ENCODE measurements around the gene FAM177B. TPM values are rescaled to one million over a fixed set of nuclear protein-coding genes. Genes with fewer than 3 reads are reported as not detected.

FAM177B gene
- total and polyA plus RNA-seq, 2 experiments from 2014 or later, result not detected

DNA sequence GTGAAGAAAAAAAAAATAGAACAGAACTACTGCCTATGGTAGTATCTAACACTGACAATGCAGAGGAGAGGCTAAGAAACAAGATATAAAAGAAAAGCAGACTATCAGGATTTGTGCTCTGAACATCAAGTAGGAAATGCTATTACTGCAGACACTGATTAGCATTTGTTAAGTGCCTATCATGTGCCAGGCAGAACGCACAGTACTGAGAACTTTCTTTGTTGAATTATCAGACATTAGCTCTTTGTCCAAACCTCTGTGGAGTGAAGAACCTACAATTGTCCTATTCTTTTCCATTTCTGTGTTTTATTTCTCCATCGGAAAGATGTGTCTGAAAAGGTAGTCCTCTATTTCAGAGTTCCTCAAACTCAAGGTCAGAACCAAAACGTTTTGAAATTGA lies 47.4 kb downstream of the FAM177B start:
- TF ChIP-seq EZH2phosphoT487 (IDR thresholded peaks at IDR 0.05; ENCODE audit: insufficient read depth, low read depth) (no peak), EZH2 (IDR thresholded peaks at IDR 0.05; ENCODE audit: insufficient read depth, poor library complexity, severe bottlenecking) (no peak)
- Histone ChIP-seq H3K27me3 (replicated peaks; ENCODE audit: insufficient read depth) (peaks cover 28% of the 10 kb centered on the region), H3K4me2 (ENCODE audit: unreplicated experiment) (no peak overlapping the region), H4K20me1 (ENCODE audit: insufficient read depth) (no peaks in the 10 kb centered on the region), H3K9me2 (ENCODE audit: insufficient read depth) (no peaks in the 10 kb centered on the region), H3K79me2 (ENCODE audit: insufficient read depth) (no peaks in the 10 kb centered on the region), H3K9me3 (ENCODE audit: low read depth) (no peaks in the 10 kb centered on the region), H2AFZ (no peak overlapping the region), H3K9ac (no peak overlapping the region), H3K27ac (no peak overlapping the region), H3F3A (ENCODE audit: insufficient read depth) (no peaks in the 10 kb centered on the region), H3K4me3 (no peak overlapping the region), H3K4me1 (ENCODE audit: insufficient read depth) (no peaks in the 10 kb centered on the region), H3K36me3 (ENCODE audit: low read depth) (no peaks in the 10 kb centered on the region)
- no peak for DNase-seq
- in situ Hi-C loops (cut with MboI), result no loop called here
- 44 to 46% methylated on average over 3 of the region's 3 CpGs for WGBS, 2 experiments (ENCODE audit: low coverage in 1 of 2, low lambda C conversion rate in 2 of 2, missing lambda C conversion rate in 2 of 2)

DNA sequence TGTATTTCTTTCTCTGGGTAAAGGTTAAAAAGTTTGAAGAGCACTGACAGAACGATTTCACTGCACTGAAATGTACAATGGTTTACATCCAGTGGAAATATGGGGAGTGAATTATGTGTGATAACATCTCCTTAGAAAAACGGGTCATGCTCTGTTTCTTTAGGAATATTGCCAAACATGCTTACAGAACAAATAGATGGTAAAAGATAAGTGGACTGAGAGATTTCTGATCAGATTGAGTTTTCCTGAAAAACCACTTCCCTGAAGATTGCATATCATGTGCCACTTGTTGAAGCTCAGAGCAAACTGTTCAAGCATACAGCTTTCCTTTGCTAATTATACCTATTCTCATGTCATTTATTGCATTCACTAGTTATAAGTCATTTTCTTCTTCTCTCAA lies 47.9 kb downstream of the FAM177B start:
- peaks cover 28% of the 10 kb centered on the region for H3K27me3 ChIP-seq (replicated peaks; ENCODE audit: insufficient read depth)
- H4K20me1 ChIP-seq (ENCODE audit: insufficient read depth), result no peaks in the 10 kb centered on the region
- TF ChIP-seq EZH2phosphoT487 (IDR thresholded peaks at IDR 0.05; ENCODE audit: insufficient read depth, low read depth) (no peak), EZH2 (IDR thresholded peaks at IDR 0.05; ENCODE audit: insufficient read depth, poor library complexity, severe bottlenecking) (no peak)
- 16% methylated on average over 2 of the region's 2 CpGs for WGBS, 2 experiments (ENCODE audit: low coverage in 1 of 2, low lambda C conversion rate in 2 of 2, missing lambda C conversion rate in 2 of 2)
- H3K9me3 ChIP-seq (ENCODE audit: low read depth), result no peaks in the 10 kb centered on the region
- no peak overlapping the region for H2AFZ ChIP-seq
- no peak overlapping the region for H3K4me2 ChIP-seq (ENCODE audit: unreplicated experiment)
- no peak overlapping the region for H3K27ac ChIP-seq
- no peak overlapping the region for H3K4me3 ChIP-seq
- H3F3A ChIP-seq (ENCODE audit: insufficient read depth), result no peaks in the 10 kb centered on the region
- no peaks in the 10 kb centered on the region for H3K4me1 ChIP-seq (ENCODE audit: insufficient read depth)
- in situ Hi-C loops (cut with MboI), result no loop called here
- H3K9ac ChIP-seq, result no peak overlapping the region
- no peaks in the 10 kb centered on the region for H3K79me2 ChIP-seq (ENCODE audit: insufficient read depth)
- H3K36me3 ChIP-seq (ENCODE audit: low read depth), result no peaks in the 10 kb centered on the region
- no peak for DNase-seq
- no peaks in the 10 kb centered on the region for H3K9me2 ChIP-seq (ENCODE audit: insufficient read depth)

DNA sequence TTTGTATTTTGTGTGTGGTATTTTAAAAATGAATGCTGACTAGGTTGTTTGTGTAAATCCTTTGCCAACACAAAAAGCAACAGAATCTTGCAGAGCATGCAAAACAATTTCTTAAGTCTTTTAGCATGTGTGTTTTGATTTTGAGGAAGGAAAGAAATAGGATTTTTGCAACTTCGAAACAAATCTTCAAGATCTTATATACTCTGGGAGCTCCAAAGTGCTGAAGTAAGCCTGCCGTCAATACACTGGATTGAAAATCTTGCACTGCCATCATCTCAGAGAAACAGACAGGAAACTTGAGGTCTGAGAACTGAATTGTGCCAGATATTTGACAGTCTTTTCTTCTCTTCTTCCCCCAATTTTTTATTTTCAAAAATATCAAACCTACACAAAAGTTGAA lies 48.5 kb downstream of the FAM177B start:
- Histone ChIP-seq H3K4me2 (ENCODE audit: unreplicated experiment) (no peak overlapping the region), H3K9me2 (ENCODE audit: insufficient read depth) (no peaks in the 10 kb centered on the region), H3K79me2 (ENCODE audit: insufficient read depth) (no peaks in the 10 kb centered on the region), H3K27ac (no peak overlapping the region), H3K27me3 (replicated peaks; ENCODE audit: insufficient read depth) (peaks cover 28% of the 10 kb centered on the region), H3K9me3 (ENCODE audit: low read depth) (no peaks in the 10 kb centered on the region), H2AFZ (no peak overlapping the region), H3K9ac (no peak overlapping the region), H3K4me3 (no peak overlapping the region), H4K20me1 (ENCODE audit: insufficient read depth) (no peaks in the 10 kb centered on the region), H3K36me3 (ENCODE audit: low read depth) (no peaks in the 10 kb centered on the region), H3K4me1 (ENCODE audit: insufficient read depth) (no peaks in the 10 kb centered on the region), H3F3A (ENCODE audit: insufficient read depth) (no peaks in the 10 kb centered on the region)
- no peak for DNase-seq
- WGBS, 2 experiments (ENCODE audit: low coverage in 1 of 2, low lambda C conversion rate in 2 of 2, missing lambda C conversion rate in 2 of 2), result 48 to 53% methylated on average over 2 of the region's 2 CpGs
- no peak for TF ChIP-seq EZH2 (IDR thresholded peaks at IDR 0.05; ENCODE audit: insufficient read depth, poor library complexity, severe bottlenecking)
- no peak for TF ChIP-seq EZH2phosphoT487 (IDR thresholded peaks at IDR 0.05; ENCODE audit: insufficient read depth, low read depth)
- in situ Hi-C loops (cut with MboI), result no loop called here

DNA sequence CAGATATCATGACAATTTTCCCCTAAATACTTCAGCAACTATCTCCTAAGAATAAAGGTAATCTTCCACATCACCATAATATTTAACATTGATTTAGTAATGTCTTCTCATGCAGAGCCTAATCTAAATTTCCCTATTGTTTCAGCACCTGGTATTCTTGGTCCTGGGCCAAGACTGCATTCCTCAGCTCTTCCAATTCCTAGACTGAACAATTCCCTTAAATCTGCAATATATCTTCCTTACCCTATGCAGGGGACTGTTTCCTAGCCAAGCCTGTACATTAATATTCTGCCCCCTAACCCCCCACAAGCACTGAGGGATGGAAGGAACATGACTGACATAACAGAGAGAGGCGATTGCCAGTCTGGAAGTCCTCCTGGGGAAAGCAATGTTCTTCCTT lies 49.1 kb downstream of the FAM177B start:
- Histone ChIP-seq H4K20me1 (ENCODE audit: insufficient read depth) (no peaks in the 10 kb centered on the region), H3K27ac (no peak overlapping the region), H2AFZ (no peak overlapping the region), H3K9me2 (ENCODE audit: insufficient read depth) (no peaks in the 10 kb centered on the region), H3K4me1 (ENCODE audit: insufficient read depth) (no peaks in the 10 kb centered on the region), H3K9me3 (ENCODE audit: low read depth) (no peaks in the 10 kb centered on the region), H3K27me3 (replicated peaks; ENCODE audit: insufficient read depth) (peaks cover 28% of the 10 kb centered on the region), H3K36me3 (ENCODE audit: low read depth) (no peaks in the 10 kb centered on the region), H3F3A (ENCODE audit: insufficient read depth) (no peaks in the 10 kb centered on the region), H3K79me2 (ENCODE audit: insufficient read depth) (no peaks in the 10 kb centered on the region), H3K4me2 (ENCODE audit: unreplicated experiment) (no peak overlapping the region), H3K9ac (no peak overlapping the region), H3K4me3 (no peak overlapping the region)
- in situ Hi-C loops (cut with MboI), result no loop called here
- 45 to 52% methylated on average over 1 of the region's 1 CpG for WGBS, 2 experiments (ENCODE audit: low coverage in 1 of 2, low lambda C conversion rate in 2 of 2, missing lambda C conversion rate in 2 of 2)
- TF ChIP-seq EZH2phosphoT487 (IDR thresholded peaks at IDR 0.05; ENCODE audit: insufficient read depth, low read depth), result no peak
- no peak for TF ChIP-seq EZH2 (IDR thresholded peaks at IDR 0.05; ENCODE audit: insufficient read depth, poor library complexity, severe bottlenecking)
- no peak for DNase-seq

DNA sequence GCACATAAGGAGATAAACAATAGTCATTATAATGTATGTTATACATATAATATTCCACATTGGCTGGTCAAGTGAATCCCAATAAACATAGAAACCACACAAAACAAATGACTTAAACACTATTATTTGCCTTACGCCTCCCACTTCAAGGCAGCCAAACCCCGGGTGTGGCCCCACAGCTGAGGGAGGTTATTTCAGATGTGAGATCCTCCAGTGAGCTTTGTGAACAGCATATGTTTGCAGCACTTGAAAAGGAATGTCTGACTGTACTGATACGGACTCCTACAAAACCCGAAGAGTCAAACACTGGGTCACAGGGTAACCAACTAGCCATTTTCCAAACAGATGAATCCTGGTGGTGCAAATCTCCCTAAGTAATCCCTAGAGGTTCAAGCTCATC lies 50.7 kb downstream of the FAM177B start:
- Histone ChIP-seq H3K9ac (no peak overlapping the region), H3K4me2 (ENCODE audit: unreplicated experiment) (no peak overlapping the region), H4K20me1 (ENCODE audit: insufficient read depth) (no peaks in the 10 kb centered on the region), H3K27me3 (replicated peaks; ENCODE audit: insufficient read depth) (peaks cover 28% of the 10 kb centered on the region), H3K79me2 (ENCODE audit: insufficient read depth) (no peaks in the 10 kb centered on the region), H3K9me2 (ENCODE audit: insufficient read depth) (no peaks in the 10 kb centered on the region), H3F3A (ENCODE audit: insufficient read depth) (no peaks in the 10 kb centered on the region), H2AFZ (no peak overlapping the region), H3K36me3 (ENCODE audit: low read depth) (no peaks in the 10 kb centered on the region), H3K4me3 (no peak overlapping the region), H3K27ac (no peak overlapping the region), H3K4me1 (ENCODE audit: insufficient read depth) (no peaks in the 10 kb centered on the region), H3K9me3 (ENCODE audit: low read depth) (no peaks in the 10 kb centered on the region)
- 3 to 10% methylated on average over 4 of the region's 4 CpGs for WGBS, 2 experiments (ENCODE audit: low coverage in 1 of 2, low lambda C conversion rate in 2 of 2, missing lambda C conversion rate in 2 of 2)
- TF ChIP-seq EZH2phosphoT487 (IDR thresholded peaks at IDR 0.05; ENCODE audit: insufficient read depth, low read depth), result no peak
- no peak for TF ChIP-seq EZH2 (IDR thresholded peaks at IDR 0.05; ENCODE audit: insufficient read depth, poor library complexity, severe bottlenecking)
- in situ Hi-C loops (cut with MboI), result no loop called here
- peak; percentile 45 for DNase-seq
